HL-60/S4 (cell line): ENCODE results near the gene ACVR1B.
"Not testable (repeated sequence)": the region's sequence is repeated elsewhere in the genome, so short reads cannot be mapped to it uniquely, and the experiment has no call there.

Experiments used
- in situ Hi-C: fragments of 300-500 bp; cut with MboI; formaldehyde crosslinking; loops from 2 replicates; pipeline ENCODE4 v1.14.3; 2022; ENCODE audit warnings: low sequenced_read_pairs

ACVR1B gene

DNA sequence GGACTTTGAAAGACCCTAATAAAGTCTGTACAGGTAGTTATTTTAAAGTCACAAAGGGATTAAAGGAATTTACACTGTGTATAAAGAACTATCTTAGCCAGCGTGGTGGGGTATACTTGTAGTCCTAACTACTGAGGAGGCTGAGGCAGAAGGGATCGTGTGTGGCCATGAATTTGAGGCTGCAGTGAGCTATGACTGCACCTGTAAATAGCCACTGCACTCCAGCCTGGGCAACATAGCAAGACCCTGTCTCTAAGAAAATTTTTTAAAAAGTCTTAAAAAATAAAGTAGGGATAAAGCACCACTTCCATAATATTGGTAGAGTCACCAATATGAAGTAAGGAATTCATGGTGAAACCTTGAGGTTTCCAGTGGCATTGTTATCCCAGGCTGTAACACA, 18.1 kb downstream of the ACVR1B start:
- in situ Hi-C loops: no loop called here

DNA sequence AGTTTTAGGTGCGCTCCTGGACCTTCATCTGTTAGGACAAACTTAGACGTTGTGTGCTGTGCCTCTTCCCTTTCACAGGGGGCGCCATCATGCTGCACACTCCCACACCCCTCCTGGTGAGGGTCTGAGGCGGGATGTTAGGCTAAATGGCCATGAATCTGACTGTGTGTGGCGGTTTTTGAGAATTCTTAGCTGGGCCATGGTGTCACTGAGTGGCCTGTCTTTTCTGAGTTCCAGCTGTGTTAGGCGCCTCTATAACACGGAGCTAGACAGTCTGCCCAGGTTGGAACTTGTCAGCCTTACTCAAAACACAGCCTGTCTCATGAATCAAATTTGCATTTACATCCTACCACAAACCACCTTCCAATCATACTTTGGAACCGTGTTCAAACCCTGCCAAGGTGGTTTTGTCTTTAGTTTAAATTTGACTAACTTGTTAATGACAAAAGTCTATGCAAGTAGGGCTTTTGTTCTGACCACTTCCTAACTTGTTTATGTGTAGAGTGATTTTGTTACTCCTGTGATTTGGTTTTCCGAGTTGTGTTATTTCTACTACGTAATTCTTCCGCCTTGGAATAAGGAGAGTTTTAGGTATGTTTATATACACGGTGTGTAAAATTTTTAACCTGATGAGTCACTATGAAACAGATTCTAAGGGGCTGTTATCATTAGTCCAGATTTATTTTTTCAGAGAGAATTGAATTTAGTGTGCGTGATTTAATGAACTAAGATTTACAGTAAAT, 19.6 kb downstream of the ACVR1B start:
- in situ Hi-C loops: no loop called here

DNA sequence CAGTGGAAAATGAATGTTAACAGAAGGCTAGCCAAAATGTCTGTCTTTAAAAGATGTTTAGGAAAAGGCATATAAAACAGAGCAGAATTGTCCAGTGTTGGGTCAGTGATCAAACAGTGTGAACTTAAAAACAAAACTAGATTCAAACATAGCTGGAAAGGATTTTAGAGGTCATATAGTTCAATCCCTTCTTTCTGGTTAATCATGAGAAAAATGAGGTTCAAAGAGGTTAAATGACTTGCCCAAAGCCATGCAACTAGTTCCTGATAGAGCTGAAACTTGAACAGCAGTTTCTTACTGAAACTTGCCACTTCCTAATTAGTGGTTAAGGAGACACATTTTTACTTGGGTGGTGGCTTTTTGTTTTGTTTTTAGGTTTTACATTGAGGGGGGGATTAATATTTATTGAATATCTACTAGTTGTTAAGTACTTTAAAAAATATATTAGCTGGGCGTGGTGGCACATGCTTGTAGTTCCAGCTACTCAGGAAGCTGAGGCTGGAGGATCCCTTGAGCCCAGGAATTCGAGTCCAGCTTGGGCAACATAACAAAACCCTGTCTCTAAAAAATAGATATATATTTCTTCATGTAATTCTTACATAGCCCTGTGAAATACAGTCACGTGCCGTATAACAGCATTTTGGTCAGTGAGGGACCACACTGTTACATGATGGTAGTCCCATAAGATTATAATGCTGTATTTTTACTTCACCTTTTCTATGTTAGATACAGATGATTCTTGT, 20.4 kb downstream of the ACVR1B start:
- in situ Hi-C loops: no loop called here

DNA sequence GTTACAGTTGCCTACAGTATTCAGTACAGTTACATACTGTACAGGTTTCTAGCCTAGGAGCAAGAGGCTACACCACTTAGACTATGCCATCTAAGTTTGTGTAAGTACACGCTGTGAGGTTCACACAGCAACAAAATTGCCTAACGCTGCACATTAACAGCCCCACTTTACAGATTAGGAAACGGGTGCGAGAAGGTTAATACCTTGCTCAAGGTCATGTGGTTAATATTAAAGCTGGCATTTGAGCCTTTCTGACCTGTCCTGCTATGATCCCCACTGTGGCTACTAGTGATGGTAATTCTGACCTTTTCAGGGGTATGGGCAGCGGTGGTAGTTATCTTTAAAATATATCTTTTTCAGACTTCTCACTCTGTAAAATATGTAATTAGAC, 20.9 kb downstream of the ACVR1B start:
- in situ Hi-C loops: no loop called here

DNA sequence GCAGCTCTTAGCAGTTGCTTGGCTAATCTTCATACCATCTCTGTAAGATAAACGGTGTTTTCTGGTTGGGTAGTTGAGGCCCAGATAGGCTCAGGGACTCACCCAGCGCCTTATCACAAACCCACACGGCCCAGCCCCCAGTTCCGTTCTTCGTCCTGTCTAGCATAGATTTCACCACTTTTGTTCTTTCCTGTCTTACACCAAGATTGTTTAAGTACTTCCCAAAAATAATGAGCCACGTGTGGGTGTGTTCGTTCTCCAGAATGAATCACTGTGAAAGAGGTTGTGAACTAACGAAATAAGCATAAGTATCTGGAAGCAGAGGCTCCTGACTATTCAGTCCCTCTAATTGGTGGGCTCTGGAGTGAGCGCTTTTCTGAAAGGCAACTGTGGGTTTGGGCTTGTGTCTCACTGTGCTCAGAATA, 21.4 kb downstream of the ACVR1B start:
- in situ Hi-C loops: no loop called here

DNA sequence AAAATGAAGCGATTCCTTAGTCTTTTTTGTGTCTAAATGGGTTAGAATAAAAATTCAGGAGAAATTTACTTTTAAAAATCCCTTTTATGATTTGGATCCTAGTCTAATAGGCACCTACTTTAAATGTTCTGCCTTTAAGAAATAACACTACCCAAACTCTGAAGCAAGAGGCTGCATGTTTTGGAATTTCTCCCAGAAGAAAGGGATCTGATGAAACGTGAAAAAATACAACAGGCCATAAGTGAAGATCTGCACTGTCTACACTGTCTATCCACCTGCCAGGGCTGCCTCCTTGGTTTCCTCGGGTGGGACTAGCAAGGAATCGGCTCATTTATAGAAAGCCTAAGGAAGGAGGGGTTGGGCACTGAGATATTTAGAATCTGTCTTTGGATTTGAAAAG, 22.1 kb downstream of the ACVR1B start:
- in situ Hi-C loops: no loop called here

DNA sequence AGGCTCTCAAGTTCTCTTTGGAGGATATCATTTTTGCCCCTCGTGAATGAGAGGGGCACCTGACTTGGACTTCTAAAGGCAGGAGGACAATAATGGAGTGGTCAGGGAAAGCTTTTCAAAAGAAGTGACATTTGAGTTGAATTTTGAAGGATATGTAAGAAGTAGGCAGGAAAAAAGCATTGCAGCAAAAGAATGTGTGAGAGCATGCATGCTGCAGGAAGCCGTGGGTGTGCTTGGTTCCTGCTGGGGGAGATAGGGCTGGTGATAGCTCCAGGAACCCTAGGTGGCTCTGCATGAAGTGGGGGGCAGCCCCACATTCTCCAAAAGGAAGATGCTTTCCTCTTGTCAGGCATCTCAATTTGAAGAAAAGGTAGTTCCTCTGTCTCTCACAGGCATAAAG, 23.1 kb downstream of the ACVR1B start:
- in situ Hi-C loops: no loop called here

DNA sequence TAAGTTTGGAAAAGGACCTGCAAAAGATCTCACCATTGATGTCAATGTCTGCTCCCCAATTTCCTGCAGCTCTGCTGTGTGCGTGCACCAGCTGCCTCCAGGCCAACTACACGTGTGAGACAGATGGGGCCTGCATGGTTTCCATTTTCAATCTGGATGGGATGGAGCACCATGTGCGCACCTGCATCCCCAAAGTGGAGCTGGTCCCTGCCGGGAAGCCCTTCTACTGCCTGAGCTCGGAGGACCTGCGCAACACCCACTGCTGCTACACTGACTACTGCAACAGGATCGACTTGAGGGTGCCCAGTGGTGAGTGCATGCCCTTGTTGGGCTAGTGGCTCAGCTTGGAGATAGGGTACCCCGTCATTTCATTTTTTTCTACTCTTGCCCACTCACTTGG, 23.7 kb downstream of the ACVR1B start:
- in situ Hi-C loops: no loop called here

DNA sequence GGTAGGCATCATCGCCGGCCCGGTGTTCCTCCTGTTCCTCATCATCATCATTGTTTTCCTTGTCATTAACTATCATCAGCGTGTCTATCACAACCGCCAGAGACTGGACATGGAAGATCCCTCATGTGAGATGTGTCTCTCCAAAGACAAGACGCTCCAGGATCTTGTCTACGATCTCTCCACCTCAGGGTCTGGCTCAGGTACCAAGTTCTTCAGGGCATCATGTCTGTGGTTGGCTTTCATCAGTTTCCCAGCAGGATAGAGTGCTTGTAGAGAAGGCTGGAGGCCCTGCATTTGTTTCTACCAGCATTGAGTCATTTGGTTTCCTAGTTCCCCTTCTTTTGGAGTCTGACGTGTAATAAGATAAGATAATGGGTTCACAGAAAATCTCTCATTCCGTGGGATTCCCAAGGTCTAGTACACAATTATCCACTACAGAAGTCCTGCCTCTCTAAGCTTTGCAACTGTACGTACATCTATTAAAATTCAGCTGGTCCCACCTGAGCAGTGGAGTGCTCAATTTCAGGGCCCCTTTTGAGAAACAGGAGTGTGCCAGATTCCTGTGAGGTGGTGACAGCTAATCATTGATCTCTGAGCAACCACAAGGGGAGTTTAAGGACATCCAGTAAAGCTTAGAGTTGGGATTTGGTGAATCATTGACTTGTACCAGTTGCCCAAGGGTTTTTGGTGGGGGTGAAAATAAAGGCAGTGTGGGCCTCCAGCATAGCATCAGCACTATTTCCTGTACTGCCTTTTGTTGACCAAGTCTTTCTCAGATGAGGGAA, 25.1 kb downstream of the ACVR1B start:
- in situ Hi-C loops: no loop called here

DNA sequence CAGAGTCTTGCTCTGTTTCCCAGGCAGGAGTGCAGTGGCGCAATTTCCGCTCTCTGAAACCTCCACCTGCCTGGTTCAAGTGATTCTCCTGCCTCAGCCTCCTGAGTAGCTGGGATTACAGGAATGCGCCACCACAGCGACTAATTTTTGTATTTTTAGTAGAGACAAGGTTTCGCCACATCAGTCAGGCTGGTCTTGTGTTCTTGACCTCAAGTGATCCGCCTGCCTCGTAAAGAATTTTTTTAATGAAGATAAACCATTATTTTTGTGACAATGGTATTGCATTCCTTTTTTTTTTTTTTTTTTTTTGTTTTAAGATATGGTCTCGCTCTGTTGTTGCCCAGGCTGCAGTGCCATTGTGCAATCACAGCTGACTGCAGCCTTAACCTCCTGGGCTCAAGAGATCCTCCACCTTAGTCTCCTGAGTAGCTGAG, 25.8 kb downstream of the ACVR1B start:
- in situ Hi-C loops: no loop called here

DNA sequence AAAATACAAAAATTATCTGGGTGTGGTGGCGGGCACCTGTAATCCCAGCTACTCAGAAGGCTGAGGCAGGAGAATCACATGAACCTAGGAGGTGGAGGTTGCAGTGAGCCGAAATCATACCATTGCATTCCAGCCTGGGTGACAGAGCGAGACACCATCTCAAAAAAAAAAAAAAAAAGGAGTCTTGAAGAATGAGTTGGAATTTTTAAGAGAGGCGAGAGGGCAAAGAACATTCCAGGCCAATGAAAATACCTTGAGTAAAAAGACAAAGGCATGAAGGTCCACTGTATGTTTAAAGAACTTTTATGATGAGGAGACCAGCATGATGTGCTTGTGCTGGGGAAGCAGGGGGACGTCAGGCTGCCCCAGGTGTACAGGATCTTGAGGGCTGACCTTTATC, 27.8 kb downstream of the ACVR1B start:
- in situ Hi-C loops: not testable (repeated sequence)

DNA sequence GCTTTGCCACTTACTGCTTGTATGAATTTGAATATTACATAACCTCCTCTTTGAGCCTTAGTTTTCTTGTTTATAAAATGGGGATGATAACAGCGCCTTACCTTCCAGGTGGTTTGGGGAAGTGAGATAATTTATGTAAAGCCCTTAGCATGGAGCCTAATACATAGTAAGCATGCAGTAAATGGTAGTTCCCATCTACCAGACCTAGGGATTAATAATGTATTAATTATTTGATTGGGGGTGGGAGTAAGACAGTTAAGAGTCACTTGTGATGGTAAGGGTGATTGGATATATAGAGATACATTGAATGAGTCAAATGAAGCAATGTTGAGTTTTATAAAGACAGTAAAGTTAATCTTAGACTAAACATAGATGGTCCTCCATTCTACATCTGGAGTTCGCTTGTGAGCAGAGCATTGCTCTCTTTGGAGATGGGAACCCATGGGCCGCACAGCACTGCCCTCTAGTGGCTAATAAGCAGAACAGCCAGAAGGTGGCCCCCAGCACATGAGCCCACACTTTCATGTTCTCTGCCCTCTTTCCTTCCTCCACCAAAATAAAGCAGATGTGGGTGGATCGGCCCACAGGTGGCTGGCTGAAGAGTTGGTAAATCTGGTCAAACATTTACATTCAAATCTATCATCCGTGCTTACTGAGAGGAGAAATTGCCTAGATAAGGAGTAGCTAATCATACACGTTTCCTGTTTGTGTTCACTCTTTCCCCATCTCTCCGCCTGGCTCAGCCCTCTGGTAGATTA, 28.7 kb downstream of the ACVR1B start:
- in situ Hi-C loops: no loop called here

DNA sequence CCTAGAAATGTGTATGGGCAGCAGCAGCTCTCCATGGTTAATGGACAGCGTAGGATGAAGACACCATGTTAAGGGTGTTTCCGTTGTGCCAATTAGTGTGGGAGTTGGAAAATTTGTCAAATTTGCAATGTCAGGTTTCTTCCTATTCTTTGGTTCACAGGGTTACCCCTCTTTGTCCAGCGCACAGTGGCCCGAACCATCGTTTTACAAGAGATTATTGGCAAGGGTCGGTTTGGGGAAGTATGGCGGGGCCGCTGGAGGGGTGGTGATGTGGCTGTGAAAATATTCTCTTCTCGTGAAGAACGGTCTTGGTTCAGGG, 29.3 kb downstream of the ACVR1B start:
- in situ Hi-C loops: no loop called here

DNA sequence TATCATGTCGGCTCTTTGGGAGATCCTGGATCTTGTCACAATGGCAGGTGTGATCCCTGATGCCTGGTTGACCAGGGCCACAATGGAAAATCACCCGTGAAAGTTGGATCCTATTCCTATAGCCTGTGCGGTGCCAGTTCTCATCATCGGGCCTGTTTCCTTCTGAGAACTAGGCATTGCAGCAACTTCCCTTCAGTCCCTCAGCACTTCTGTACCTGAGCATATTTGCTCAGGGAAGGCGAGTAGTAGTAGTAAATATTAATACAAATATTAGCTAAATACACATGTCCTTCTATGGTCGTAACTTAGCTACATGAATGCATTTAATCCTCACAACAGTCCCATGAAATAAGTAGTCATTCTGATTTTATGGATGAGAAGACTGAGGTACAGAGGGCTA, 33.2 kb downstream of the ACVR1B start:
- in situ Hi-C loops: no loop called here

DNA sequence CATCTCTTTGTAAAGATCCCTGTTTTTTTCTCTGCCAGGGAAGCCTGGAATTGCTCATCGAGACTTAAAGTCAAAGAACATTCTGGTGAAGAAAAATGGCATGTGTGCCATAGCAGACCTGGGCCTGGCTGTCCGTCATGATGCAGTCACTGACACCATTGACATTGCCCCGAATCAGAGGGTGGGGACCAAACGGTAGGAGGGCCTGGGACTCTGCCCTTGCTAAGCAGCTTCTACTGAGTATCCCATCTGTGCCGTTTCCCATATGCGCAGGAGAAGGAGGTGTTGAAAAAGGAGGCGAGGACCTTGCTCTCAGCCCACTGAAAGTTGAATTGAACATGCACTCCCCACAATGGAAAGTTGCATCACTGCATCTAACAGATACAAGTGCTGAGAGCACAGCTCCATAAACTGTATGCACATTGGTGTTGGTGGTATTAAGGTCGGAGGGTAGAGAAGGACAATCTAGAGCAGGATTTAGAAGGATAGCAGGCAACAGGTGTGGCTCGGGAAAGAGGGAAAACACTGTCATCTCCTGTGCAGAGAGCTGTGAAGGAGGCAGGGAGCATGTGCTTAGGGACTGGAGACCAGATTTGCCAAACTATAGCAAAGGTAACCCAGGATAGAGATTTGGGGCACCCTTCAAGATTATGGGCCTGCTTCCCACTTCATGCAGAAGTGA, 33.8 kb downstream of the ACVR1B start:
- in situ Hi-C loops: no loop called here

DNA sequence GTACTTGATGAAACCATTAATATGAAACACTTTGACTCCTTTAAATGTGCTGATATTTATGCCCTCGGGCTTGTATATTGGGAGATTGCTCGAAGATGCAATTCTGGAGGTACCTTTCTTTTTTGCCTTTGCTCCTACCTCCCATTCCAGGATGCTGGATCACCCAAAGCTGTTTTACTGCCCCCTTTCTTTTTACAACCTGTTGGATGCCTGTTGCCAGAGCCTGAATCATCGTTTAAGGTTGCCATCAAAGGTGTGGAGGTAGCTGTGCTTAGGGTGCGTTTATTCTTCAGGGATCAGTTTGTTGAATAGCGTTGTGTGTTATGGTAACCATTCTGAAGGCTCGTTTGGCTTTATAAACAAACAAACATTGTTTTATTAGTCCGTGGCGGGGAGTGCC, 35.3 kb downstream of the ACVR1B start:
- in situ Hi-C loops: no loop called here

DNA sequence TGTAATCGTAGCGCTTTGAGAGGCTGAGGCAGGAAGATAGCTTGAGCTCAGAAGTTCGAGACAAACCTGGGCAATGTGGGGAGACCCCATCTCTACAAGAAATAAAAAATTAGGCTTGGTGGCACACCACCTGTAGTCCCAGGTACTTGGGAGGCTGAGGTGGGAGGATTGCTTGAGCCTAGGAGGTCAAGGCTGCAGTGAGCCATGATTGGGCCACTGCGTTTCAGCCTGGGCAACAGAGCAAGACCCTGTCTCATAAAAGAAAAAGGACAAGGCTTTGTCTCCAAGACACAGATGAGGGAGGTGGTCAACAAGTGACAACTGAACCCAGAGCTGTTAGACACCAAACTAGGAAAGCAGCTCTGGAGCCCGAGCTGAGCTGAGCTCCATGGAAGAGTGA, 40.7 kb downstream of the ACVR1B start:
- in situ Hi-C loops: no loop called here

DNA sequence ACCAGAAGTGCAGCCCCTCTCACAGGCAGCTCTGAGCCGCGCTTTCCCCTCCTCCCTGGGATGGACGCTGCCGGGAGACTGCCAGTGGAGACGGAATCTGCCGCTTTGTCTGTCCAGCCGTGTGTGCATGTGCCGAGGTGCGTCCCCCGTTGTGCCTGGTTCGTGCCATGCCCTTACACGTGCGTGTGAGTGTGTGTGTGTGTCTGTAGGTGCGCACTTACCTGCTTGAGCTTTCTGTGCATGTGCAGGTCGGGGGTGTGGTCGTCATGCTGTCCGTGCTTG, 43.0 kb downstream of the ACVR1B start:
- in situ Hi-C loops: no loop called here

DNA sequence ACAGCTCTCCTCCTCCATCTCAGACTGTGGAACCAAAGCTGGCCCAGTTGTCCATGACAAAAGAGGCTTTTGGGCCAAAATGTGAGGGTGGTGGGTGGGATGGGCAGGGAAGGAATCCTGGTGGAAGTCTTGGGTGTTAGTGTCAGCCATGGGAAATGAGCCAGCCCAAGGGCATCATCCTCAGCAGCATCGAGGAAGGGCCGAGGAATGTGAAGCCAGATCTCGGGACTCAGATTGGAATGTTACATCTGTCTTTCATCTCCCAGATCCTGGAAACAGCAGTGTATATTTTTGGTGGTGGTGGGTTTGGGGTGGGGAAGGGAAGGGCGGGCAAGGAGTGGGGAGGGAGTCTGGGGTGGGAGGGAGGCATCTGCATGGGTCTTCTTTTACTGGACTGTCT, 43.5 kb downstream of the ACVR1B start:
- in situ Hi-C loops: no loop called here

DNA sequence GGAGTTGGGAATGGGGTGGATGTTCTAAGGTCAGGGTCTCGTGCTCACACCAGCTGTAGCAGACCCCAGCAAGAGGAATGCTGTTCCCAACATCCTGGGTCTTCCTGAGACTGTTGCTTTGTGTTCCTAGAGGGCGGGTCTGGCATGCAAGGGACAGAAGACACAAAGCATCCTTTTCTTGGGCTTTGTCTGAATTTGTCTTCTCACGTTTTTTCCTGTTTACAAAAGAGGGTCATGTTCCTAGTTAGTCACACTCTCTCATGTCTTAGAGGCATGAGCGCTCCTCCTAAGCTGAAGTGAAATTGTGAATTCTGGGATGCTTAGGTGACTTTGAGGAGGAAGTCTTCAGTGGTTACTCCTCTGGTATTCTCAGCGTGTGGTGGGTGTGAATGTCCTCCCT, 45.6 kb downstream of the ACVR1B start:
- in situ Hi-C loops: no loop called here

DNA sequence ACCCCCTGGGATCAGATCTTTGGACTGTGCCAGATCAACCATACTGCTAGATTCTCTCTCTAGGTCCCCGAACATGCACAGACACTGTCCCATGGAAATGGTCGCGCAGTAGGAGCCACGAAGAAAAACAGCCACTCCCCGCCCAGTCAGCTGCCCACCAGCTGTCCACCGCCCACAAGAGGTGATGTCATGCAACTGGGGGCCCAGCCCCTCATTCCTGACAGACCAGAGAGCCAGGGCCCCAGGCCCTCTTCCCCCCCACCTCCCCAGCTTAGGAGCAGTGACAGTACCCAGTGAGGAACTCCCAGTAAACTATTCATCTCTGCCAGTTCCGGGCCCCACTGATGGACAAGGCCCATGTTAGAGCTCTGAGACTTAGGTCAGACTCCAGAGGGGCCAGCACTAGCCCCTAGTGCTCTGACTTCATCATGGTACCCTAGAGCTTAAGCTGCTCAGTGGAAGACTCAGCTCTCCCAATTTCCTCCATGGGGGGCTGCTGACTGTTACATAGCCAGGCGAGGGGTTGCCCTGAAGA, 51.6 kb downstream of the ACVR1B start:
- in situ Hi-C loops: loop anchor here (25.0 kb wide), 1 partner anchor 591 kb away; the partner anchor contains the start of gene SLC4A8
